ENCODE results near the gene C2CD3.

GRCh38 chr11:74004046-74004695 is 166.6 kb downstream of the C2CD3 start:
- no peak for TF ChIP-seq CTCF (conservative IDR thresholded peaks at IDR 0.05 in 1 of 2, IDR thresholded peaks at IDR 0.05 in 1 of 2; ENCODE audit: low read depth in 1 of 2, low read length in 2 of 2)
- no peak for TF ChIP-seq EZH2 (IDR thresholded peaks at IDR 0.05; ENCODE audit: low read length, missing control alignments)
